GM18909 (cell line): ENCODE results near the gene SLC44A1.
A peak's percentile ranks its signal among the peaks of the same experiment; 100 is the strongest.
"Not testable (repeated sequence)": the region's sequence is repeated elsewhere in the genome, so short reads cannot be mapped to it uniquely, and the experiment has no call there.

Experiments
- ATAC-seq: cut with Tn5 transposase; IDR thresholded peaks from one replicate; pipeline ENCODE4 v1.9.1; 2021; ENCODE audit warnings: mild to moderate bottlenecking; ENCODE audit not compliant: unreplicated experiment, poor library complexity

The SLC44A1 gene

DNA sequence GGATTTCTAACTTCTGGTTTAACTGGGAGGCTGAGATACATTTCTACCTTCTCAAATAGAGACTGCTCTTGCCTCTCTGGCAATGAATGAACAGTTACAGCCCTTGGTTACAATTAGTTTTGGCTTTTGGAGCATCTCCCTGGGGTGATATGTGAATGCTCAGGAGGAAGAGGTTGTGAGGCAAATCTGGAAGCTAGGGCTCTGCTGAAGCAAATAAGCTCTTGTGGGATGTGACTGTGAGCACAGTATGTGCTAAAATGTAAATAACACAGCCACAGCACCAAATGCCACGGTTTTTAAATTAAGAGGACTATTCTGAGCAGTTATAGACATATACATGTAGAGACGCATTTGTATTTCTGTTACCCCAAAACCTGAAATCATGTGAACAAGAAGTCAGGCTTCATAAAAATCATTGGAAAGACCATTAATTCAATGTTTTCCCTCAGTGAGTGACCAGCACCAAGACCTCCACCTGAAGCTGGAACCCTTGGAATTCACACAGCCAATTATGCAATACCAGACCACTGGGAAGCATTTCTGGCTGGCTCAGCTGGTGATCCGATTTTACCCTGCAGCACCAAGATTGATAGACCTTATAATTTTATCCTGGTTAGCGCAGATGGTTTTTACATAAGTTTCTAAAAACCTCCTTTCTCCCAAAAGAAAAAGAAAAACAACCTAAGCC lies 3.0 kb upstream of the SLC44A1 start:
- ATAC-seq = no peak

DNA sequence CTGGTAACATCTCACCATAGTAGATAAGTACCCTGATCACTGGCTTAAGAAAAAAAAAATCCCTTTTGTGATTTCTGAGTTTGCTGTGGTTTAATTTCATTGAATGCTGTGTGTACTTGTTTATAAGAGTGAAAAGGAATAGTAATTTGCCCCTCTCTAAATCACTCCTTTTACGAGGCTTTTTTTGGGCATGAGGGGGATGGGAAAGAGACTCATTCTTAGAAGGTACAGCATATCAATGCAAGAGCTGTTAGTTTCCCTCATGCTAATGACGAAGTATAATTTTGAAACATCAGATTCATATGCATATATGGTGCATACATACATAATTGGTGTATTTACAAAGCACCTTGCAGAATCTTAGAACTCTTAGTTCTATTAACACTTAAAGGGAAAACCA lies 2.4 kb upstream of the SLC44A1 start:
- no peak for ATAC-seq

DNA sequence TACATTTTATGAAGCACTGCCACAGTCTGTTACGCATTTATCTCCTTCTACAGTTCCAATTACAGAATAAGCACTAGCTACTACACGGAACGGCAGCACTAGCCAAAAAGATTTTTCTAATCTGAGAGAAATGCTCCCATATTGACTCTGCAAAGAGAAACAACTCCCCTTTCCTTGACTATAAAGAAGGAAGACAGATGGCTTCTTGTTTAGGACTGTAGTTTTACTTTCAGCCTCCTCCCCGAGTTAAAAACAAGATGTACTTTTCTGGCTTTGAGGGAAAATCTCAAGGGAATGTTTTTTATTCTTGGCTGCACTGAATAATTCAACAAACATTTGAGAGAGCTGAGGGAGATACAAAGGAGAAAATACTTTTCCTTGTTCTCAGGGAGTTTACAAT lies 1.9 kb upstream of the SLC44A1 start:
- no peak for ATAC-seq

DNA sequence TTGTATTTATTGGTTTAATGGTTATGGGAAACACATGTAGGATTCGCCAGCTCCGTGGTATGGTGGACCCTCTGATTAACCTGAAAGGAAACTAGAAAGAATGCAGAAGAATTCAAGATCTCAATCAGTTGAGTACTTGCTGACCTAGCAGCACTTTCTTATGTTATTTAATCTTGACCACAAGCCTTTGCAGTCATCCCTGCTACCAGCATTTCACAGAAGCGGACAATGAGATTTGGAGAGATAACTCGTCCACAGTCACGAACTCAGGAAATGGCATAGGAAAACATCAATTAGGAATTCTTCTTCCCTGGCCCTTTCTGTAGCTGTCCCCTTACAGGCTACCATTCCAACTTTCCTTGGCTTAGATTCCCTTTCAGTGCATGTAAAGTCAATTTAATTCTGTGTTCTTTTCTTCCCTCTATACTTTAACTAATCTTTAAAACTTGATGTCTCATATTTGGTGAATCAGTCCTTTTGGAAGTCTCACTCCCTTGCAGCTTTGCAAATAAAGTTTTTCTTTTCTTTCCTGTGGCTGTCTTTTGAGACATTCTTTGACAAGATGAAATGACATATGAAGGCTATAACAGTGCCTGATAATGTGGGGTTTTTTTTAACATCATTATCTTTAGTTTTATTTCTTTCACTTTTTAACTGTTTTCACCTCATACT lies 1.3 kb upstream of the SLC44A1 start:
- no peak for ATAC-seq

DNA sequence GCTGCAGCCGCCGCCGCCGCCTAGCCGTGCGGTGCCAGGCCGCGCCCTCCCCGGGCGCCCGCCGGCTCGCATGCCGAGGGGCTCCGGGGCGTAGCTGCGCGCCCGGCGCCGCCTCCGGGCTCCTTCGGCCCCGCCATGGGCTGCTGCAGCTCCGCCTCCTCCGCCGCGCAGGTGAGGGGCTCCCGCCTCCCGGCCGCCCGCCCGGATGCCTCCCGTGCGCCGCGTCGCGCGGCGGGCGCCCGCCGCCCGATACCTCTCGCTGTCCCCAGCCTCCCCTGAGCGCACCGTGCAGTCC lies 230 bp downstream of the SLC44A1 start:
- peak; percentile 64 for ATAC-seq

DNA sequence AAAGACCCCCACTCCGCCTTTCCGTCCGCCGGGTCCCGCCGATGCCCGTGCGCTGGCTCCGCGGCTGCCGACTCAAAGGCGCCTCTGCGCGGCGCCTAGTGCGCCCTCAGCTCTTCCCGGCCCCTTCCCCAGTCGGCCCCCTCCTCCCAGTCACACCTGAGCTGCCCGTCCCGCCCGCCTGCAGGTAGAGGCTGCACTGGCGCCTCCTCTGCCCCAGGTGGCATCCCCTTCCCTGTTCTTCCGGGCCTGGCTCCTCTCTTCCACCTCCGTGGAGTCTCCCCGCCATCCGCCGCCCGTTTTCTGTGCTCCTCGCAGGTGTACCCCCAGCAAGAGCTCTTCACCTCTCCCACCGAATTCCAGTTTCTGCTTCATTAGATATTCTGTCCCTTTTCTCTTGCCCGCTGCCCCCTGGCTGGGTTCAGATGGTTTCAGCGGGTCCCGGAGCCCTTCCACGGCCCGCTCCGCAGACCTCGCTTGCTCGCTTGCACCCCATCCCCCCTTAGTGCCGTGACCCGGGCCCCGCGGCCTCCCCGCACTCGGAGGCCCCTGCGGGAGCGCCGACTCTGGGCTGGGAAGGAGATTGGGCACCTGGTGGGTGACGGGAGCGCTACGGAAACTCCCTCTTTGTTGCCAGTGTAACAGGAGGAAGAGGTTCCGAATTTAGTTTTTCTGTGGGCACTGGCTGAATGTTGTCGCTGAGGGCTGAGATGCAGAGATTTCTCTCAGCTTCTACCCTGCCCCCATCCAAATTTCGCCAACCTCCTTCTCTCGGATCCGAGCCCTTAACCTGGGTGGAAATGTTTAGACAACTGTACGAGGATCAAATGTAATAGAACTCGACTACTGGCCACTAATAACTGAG lies 809 bp downstream of the SLC44A1 start:
- peak; percentile 16 for ATAC-seq

DNA sequence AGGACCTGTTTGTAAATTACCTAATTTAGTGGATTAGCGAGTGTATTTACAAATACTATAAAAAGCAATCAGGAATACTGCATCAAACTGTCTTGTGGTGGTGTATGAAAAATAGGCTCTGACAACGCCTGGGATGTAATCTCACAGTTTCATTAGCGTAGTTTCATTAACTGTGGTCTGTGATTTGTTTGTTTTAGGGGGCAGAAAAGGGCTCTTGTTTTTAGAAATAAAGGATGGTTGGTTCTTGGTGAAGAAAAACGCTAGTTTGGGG lies 1.4 kb downstream of the SLC44A1 start:
- ATAC-seq = no peak

DNA sequence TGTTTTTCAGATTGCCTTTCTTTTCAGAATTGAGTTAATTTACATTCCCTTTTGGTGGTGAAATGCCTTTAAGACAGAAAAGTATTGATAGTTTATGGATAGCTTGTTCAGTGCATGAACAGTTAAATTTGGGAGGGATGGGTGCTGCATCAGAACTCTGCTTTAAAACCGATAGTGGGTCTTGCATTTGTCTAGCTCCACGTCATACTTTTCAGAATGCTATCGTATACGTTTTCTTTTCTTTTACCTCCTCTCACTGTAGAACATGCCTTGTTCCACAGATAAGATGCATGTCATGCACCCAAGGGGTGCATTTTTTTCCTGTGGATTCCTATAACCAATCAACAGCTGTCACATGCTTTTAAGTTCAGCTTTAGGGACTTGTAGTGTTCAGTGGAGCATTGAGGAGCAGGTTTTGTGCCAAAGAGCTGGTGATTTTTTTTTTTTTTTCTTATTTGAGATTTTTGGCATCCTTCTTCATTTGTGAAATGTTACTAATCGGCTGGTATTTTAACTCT lies 2.3 kb downstream of the SLC44A1 start:
- ATAC-seq = no peak

DNA sequence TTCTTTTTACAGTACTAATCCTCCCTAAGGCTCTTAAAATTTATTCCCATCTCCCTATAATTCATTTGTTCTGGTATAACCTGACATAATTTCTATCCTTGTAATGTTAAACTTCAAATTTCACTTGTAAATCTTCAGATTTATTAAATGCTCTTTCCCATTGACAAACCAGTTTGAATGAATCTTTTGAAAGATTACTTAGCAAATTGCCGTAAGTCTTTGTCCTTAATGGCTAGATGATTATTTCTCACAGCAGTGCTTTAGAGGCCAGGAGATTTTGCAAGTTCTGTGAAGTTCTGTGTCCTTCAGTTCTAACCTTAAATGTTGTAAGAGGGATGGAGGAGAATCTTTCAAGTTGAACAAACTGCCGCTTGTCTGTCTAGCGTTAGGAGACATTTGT lies 4.2 kb downstream of the SLC44A1 start:
- no peak for ATAC-seq

DNA sequence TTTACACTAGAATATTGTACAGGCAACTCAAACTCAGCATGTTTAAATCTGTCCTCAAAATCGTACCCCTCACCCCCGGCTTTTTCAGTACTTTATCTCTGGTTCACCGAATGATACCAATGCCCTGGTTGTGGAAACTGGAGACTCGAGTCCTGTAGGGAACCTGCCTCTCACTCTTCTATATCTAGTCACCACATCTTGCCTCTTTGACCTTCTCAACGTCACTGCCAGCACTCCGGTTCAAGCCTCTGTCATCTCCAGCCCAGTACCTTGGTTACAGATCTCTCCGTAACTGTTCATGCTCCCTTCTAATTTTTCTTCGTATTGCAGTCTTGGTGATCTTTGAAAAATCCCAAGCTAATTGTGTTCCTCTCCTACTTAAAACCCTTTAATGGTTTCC lies 6.7 kb downstream of the SLC44A1 start:
- ATAC-seq = no peak

DNA sequence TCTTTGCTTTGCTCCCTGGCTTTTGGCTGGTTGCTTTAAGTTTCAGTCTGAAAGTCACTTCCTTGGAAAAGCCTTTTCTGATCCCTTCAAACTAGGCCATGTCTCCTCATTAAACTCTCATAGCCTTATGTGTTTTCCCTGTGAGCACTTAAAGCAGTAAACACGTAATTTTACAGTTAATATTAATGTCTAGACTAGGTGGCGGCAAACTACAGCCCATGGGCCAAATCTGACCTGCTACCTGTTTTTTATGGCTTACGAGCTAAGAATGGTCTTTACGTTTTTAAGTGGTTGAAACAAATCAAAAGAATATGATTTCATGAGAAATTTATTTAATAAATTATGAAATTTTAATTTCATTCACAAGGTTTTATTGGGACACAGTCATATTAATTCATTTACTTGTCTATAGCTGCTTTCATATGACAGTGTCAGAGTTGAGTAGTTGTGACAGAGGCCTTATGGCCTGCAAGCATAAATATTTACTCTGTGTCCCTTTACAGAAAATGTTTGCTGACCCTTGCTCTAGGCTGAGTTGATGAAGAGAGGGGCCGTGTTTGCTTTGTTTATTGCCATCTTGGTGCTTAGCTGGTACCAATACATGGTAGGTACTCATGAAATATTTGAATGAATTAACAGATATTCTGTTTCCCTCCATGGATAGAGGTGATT lies 7.4 kb downstream of the SLC44A1 start:
- ATAC-seq = no peak

DNA sequence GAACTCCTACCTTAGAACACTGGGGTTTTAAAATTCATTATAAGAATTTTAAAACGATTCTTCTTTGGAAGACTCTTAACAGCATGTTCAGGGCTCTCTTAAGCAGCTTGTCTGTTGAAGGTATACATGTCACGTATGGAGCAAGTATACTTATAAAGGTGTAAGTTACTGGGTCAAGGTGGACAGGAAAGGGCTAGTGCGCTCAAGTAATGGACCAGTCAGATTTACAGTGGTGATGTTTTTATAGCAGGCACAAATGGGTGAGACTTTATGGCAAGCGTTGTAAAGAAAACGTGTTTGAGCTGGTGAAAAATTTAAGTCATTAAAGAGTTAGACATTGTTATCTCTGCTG lies 7.9 kb downstream of the SLC44A1 start:
- ATAC-seq = no peak

DNA sequence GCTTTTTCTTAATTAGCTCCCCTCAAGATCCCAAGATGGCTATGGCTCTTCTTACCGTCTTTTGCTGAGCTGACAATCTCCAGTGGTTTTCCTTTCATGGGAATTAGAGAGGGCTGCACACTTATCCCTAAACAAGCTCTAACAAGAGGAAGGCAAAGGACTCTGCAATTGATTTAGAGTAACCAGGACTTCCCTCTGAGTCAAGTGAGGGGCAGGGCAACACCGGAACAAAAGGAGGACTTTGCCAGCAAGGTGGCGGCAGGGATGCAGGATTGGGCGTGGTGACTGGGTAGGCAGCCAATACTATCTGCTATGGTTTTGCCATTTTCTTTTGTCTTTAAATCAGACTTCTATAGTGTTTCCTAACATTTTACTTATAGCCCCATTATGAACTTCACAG lies 9.8 kb downstream of the SLC44A1 start:
- ATAC-seq = no peak

DNA sequence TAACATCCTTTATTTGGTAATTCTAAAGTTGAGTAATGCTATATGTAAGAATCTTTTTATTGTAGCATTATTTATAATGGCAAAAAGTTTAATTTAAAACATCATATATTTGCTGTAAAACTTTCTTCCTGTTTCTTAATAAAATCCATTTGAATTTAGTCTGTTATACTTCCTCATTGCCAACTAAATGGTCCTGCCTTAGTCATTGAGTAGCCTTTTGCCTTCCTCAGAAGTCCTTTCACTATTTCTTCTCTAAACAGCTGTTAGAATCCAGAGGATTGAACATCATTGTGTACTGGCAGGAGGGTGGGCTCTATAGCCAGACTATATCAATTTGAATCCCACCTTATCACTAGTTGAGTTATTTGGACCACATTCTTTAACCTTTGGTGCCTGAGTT lies 11.0 kb downstream of the SLC44A1 start:
- ATAC-seq = no peak

DNA sequence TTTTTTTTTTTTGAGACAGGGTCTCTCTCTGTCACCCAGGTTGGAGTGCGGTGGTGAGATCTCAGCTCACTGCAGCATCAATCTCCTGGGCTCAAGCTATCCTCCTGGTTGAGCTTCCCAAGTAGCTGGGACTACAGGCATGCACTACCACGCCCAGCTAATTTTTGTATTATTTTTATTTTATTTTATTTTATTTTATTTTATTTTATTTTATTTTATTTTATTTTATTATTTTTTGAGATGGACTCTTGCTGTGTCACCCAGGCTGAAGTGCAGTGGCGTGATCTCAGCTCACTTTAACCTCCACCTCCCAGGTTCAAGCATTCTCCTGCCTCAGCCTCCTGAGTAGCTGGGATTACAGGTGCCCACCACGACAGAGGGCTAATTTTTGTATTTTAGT lies 12.1 kb downstream of the SLC44A1 start:
- not testable (repeated sequence) for ATAC-seq

DNA sequence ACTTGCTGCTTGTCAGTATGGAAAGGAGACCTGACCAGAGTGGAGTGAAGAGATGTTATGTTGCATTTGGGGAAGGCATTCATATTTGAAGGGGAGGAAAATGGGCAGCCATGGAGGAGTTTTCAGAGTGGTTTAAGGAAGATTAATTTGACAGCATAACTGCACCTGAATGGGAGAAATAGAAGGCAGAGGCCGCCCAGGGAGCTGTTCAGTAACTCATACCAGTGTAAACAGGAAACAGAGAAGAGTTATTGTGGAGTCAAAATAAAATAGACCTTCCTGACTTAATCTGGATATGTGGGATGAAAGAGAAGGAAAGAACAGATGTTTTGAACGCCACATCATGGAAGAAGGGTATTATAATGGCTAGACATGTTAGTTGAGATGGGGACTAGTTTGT lies 13.4 kb downstream of the SLC44A1 start:
- ATAC-seq = no peak

DNA sequence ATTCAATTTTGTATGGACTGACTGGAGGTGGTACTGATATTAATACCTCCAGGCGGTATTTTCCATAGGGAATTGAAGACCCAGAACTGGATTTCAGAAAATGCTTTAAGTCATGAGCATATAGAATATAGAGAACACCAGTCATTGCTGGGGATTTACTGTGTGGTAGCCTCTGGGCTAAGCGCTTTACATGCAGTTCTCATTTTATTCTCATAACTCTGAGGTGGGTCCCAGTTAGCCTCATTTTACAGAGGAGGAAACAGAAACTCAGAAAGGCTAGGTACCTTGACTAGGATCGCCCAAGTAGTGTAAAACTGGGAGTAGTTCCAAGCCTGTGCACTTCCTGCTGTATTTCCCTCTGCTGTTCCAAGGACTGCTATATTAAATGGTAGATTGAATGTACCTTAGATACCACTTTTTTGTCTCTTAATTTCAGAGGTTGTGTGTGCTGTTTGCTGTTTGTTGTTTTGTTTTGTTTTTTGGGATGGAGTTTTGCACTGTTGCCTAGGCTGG lies 13.8 kb downstream of the SLC44A1 start:
- ATAC-seq = no peak

DNA sequence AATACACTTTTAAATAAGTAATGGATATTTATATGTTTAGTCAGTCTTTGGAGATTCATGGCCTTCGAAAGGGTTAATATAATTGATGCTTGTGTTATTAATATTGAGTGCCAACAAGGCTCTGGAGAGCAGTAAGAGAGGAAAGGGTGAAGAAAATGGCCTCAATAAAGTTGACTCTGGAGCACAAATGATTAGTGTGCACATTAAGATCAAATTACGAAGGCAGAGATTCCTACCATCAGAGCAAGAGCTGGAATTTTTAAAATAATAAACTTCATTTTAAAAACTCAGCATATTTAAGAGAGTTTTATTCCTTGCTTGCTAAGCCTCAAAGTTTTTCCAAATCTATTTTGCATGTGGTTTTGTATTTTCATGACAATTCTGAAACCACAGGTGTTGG lies 14.8 kb downstream of the SLC44A1 start:
- peak; percentile 11 for ATAC-seq

DNA sequence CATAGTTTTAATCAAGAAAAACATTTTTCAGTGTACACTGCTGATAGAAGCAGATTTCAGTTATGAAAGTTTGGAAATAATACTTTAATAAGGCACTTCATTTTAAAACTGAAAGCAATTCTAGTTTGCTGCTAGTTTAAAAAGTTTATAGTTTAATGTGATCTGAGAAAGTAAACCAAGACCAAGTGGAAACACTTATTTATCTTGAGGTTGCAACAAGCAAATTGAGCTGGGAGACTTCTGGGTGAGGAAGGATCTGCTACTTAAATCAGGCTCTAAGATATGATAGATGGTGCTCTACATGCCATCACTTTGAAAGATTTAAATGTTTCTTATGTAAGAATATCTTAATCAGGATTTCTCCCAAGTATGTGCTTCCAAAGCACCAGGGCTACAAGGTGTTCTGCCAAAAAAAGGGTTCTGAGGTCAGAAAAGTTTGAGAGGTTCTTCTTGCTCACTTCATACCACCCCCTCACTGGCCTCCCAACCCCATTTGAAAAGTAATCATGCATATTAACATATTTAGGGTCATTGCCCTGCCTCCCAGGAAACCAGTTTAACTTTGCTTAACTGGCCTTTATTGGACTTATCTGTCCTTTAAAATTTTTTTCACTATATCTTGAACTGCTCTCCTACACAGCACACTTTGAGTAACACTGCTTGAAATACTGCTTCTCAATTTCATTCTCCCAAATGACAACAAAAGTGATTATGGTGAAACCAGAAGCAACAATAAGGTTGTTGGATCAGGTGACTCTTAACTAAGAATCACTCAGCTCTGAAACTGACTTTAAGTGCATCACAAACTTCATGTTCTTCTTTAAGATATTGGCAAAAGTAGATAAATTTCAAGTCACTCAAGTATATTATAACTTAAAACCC lies 15.5 kb downstream of the SLC44A1 start:
- peak; percentile 40 for ATAC-seq

DNA sequence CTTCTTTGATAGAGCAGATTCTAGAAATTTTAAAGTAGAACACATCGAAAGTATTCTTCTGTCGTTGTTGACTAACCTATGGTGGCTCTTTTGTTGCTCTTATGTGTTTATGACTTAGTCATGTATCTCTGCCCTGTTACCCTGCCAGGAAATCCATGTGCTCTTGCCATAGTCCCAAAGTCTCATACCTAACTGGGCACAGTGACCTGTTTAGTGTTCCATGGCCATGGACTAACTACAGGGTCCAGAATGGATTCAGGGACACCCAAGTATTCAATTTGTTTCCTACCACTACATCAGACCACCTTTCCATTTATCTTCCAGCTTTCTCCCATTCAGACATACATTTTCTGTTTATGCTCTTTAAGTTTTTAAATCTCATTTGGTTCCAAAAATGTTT lies 18.0 kb downstream of the SLC44A1 start:
- no peak for ATAC-seq
